Measurements from ENCODE around the gene KIAA1549. TPM values are rescaled to one million over a fixed set of nuclear protein-coding genes. Genes with fewer than 3 reads are reported as not detected.
"Not testable (repeated sequence)": the region's sequence is repeated elsewhere in the genome, so short reads cannot be mapped to it uniquely, and the experiment has no call there.

The KIAA1549 gene
- total RNA-seq, 1 donor from 2014 or later: 24.4 TPM

DNA sequence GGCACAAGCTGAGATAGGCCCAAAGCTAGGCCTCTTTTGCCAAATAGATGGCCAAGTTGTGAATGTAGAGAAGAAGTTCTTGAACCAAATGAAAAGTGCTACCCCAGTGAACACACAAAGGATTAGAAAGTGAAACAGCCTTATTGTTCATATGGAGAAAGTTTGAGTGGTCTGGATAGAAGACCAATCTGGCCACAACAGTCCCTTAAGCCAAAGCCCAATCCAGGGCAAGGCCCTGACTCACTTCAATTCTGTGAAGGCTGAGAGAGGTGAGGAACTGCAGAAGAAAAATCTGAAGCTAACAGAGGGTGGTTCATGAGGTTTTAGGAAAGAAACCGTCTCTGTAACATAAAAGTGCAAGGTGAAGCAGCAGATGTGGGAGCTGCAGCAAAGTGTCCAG, 164.5 kb downstream of the KIAA1549 start:
- TF ChIP-seq, protein P1, sequence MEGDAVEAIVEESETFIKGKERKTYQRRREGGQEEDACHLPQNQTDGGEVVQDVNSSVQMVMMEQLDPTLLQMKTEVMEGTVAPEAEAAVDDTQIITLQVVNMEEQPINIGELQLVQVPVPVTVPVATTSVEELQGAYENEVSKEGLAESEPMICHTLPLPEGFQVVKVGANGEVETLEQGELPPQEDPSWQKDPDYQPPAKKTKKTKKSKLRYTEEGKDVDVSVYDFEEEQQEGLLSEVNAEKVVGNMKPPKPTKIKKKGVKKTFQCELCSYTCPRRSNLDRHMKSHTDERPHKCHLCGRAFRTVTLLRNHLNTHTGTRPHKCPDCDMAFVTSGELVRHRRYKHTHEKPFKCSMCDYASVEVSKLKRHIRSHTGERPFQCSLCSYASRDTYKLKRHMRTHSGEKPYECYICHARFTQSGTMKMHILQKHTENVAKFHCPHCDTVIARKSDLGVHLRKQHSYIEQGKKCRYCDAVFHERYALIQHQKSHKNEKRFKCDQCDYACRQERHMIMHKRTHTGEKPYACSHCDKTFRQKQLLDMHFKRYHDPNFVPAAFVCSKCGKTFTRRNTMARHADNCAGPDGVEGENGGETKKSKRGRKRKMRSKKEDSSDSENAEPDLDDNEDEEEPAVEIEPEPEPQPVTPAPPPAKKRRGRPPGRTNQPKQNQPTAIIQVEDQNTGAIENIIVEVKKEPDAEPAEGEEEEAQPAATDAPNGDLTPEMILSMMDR (conservative IDR thresholded peaks at IDR 0.05): no peak
- H3K27me3 Mint-ChIP-seq: no peaks in the 10 kb centered on the region
- H3K9me3 Mint-ChIP-seq: no peaks in the 10 kb centered on the region
- no peak for DNase-seq (ENCODE audit: extremely low spot score, unreplicated experiment)
- H3K4me3 Mint-ChIP-seq: no peak overlapping the region
- no peaks in the 10 kb centered on the region for H3K4me1 Mint-ChIP-seq (ENCODE audit: unreplicated experiment)
- no peak overlapping the region for H3K27ac Mint-ChIP-seq
- no peaks in the 10 kb centered on the region for H3K36me3 Mint-ChIP-seq

DNA sequence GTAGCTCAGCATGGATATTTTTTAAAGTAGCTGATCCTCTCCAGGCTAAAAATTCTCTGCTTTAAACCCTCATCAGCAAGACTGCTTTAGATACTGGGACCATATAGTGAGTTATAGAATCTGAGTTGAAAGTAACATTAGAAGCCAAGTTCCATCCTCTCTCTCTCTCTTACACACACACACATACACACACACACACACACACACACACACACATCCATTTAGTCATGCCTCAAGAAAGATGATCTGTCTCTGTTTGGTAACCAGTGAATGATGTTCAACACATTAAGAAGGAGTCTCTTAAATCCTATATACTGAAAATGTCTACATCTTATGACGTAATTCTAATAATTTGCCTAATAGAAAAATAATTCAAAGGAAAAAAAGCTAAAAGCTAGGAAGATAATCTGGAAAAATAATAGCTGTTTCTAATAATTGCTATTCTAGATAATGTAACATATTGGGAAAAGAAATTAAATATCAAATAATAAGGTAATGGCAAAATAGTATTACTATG, 166.3 kb downstream of the KIAA1549 start:
- Mint-ChIP-seq H3K27me3 (no peaks in the 10 kb centered on the region), H3K4me3 (no peak overlapping the region), H3K4me1 (ENCODE audit: unreplicated experiment) (no peaks in the 10 kb centered on the region), H3K36me3 (no peaks in the 10 kb centered on the region), H3K27ac (no peak overlapping the region), H3K9me3 (no peaks in the 10 kb centered on the region)
- TF ChIP-seq, protein P1 (conservative IDR thresholded peaks at IDR 0.05): no peak
- DNase-seq (ENCODE audit: extremely low spot score, unreplicated experiment): no peak

DNA sequence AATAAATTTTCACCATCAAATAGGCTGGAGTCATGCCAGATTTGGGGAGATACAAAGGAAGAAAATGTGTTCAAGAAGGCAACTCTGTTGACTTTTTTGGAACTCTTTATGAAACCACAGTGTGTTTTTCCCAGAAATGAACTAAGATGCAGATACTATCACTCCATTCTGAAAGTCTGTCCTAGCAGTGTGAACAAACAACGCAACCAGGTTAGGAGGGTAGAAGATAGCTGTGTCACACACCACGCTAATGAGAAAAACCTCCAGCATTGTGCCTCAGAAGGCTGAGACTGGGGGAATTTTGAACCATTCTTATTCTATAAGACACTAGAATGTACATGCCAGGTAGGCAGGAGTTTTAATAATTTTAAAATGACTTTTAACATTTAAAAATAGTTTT, 167.2 kb downstream of the KIAA1549 start:
- no peak overlapping the region for H3K4me3 Mint-ChIP-seq
- no peaks in the 10 kb centered on the region for H3K36me3 Mint-ChIP-seq
- DNase-seq (ENCODE audit: extremely low spot score, unreplicated experiment): no peak
- no peak overlapping the region for H3K27ac Mint-ChIP-seq
- H3K27me3 Mint-ChIP-seq: no peaks in the 10 kb centered on the region
- H3K4me1 Mint-ChIP-seq (ENCODE audit: unreplicated experiment): no peaks in the 10 kb centered on the region
- no peaks in the 10 kb centered on the region for H3K9me3 Mint-ChIP-seq
- TF ChIP-seq, protein P1 (conservative IDR thresholded peaks at IDR 0.05): no peak

DNA sequence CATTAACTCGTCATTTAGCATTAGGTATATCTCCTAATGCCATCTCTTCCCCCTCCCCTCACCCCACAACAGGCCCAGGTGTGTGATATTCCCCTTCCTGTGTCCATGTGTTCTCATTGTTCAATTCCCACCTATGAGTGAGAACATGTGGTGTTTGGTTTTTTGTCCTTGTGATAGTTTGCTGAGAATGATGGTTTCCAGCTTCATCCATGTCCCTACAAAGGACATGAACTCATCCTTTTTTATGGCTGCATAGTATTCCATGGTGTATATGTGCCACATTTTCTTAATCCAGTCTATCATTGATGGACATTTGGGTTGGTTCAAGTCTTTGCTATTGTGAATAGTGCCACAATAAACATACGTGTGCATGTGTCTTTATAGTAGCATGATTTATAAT, 169.9 kb downstream of the KIAA1549 start:
- H3K27me3 Mint-ChIP-seq; H3K36me3 Mint-ChIP-seq; DNase-seq (ENCODE audit: extremely low spot score, unreplicated experiment); H3K4me3 Mint-ChIP-seq; H3K4me1 Mint-ChIP-seq (ENCODE audit: unreplicated experiment); H3K9me3 Mint-ChIP-seq; H3K27ac Mint-ChIP-seq: not testable (repeated sequence)

DNA sequence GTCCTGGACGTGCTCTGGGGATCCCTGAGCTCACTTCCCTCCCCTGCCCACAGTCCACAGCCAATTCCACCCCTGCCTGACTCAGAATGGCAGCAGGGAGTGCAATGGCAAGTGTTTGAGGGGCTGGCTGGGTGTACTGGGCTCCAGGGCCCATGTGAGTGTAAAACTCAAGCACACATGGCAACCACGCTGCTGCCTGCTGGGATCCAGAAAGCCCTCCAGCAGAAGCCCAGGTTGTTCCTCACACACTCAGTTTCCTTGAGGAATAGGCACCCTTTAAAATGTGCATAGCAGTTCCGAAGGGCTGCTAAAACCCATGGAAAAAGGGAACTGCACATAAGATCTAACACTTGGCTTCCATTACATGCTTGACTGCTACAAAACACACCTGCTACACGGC, 171.8 kb downstream of the KIAA1549 start:
- Mint-ChIP-seq H3K9me3 (no peaks in the 10 kb centered on the region), H3K27me3 (no peaks in the 10 kb centered on the region), H3K4me3 (no peak overlapping the region), H3K4me1 (ENCODE audit: unreplicated experiment) (no peaks in the 10 kb centered on the region), H3K36me3 (no peaks in the 10 kb centered on the region), H3K27ac (no peak overlapping the region)
- no peak for DNase-seq (ENCODE audit: extremely low spot score, unreplicated experiment)
- TF ChIP-seq, protein P1 (conservative IDR thresholded peaks at IDR 0.05): no peak

DNA sequence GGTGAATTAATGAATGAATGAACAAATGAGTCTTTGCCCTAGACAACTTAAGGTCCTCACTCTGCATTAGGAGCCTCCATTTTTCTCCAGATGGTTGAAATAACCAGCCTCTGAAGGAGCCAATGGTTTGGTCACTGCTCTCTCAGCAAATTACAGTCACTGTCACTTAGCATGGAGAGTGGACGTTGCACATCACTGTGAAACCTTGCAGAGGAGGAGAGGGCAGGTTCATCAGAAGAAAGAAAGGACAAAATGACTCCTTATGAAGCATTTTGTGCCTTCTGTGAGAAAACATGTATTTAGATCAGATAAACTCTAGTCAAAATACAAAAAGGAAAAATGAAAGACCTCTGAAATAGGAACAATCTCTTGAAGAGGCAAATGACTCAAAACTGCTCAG, 176.6 kb downstream of the KIAA1549 start:
- Mint-ChIP-seq H3K4me3 (no peak overlapping the region), H3K27me3 (no peaks in the 10 kb centered on the region), H3K27ac (no peak overlapping the region), H3K4me1 (ENCODE audit: unreplicated experiment) (no peaks in the 10 kb centered on the region), H3K9me3 (no peaks in the 10 kb centered on the region), H3K36me3 (no peaks in the 10 kb centered on the region)
- no peak for DNase-seq (ENCODE audit: extremely low spot score, unreplicated experiment)
- TF ChIP-seq, protein P1 (conservative IDR thresholded peaks at IDR 0.05): no peak

Data from type B pancreatic cell (in vitro differentiated cells).